ENCODE data around the gene ITGA8.

DNA sequence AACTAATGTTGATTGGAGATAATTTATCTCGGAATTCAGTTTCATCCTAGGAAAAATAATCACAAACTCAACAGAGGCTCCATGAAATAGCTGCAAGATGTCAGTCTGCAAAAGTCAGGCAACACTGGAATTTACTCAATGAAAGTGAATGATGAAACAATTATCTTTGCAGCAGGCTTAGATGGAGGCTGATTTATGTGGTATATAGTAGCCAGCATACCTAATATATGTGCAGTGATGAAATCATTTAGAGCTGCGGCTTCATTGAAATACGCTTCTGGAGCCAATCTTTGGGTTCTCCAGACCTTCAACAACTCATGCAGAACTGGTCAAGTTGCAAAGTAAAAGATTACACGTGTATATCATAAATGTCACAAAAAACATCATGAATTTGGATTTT lies 113.3 kb downstream of the ITGA8 start:
- TF ChIP-seq YY1 (IDR thresholded peaks at IDR 0.05; ENCODE audit: insufficient read depth, insufficient read length) (no peak), ZNF274 (IDR thresholded peaks at IDR 0.05; ENCODE audit: low read depth, low read length) (no peak)

Data from NT2/D1 (cell line).